HTERT RPE-1 (cell line): ENCODE measurements around the gene C1orf56.
"Not testable (repeated sequence)": the region's sequence is repeated elsewhere in the genome, so short reads cannot be mapped to it uniquely, and the experiment has no call there.

Source experiments
- in situ Hi-C: fragments of 300-500 bp; cut with MboI; formaldehyde crosslinking; loops from 4 replicates; pipeline ENCODE4 v1.14.3; 2020; ENCODE audit warnings: low sequenced_read_pairs

The C1orf56 gene

GRCh38 chr1:151060657-151061421, 13.3 kb downstream of the C1orf56 start:
- in situ Hi-C loops, result no loop called here

- in situ Hi-C loops, result no loop called here
Measured at GRCh38 chr1:151061704-151062103, 14.2 kb downstream of the C1orf56 start.

- in situ Hi-C loops, result no loop called here
Measured at GRCh38 chr1:151062741-151063371, 15.3 kb downstream of the C1orf56 start.

GRCh38 chr1:151065089-151065645, 17.6 kb downstream of the C1orf56 start:
- in situ Hi-C loops, result no loop called here

- in situ Hi-C loops, result no loop called here
Measured at GRCh38 chr1:151067185-151067584, 19.6 kb downstream of the C1orf56 start.

GRCh38 chr1:151069103-151069486, 21.5 kb downstream of the C1orf56 start:
- in situ Hi-C loops, result no loop called here

GRCh38 chr1:151070474-151071276, 23.1 kb downstream of the C1orf56 start, which contains the start of gene GABPB2:
Gene GABPB2, plus strand, starts transcription at chr1:151070761. Its CDS starts 17,429 bp downstream, at chr1:151088190.
- in situ Hi-C loops, result no loop called here

- in situ Hi-C loops, result no loop called here
Measured at GRCh38 chr1:151072224-151072623, 24.7 kb downstream of the C1orf56 start.

- in situ Hi-C loops, result no loop called here
Measured at GRCh38 chr1:151085953-151086559, 38.5 kb downstream of the C1orf56 start.

GRCh38 chr1:151097426-151097825, 49.9 kb downstream of the C1orf56 start:
- in situ Hi-C loops, result not testable (repeated sequence)

GRCh38 chr1:151098126-151098525, 50.6 kb downstream of the C1orf56 start:
- in situ Hi-C loops, result no loop called here
